Stimulated activated CD8-positive, alpha-beta memory T cell treated with anti-CD3 and anti-CD28 coated beads, Interleukin-15, amount 100 ng/mL, for 48 hours (primary cell): Measurements from ENCODE around the gene ZNF248.
"Not testable (repeated sequence)": the region's sequence is repeated elsewhere in the genome, so short reads cannot be mapped to it uniquely, and the experiment has no call there.

ENCODE experiments used
- DNase-seq, 2 donors: peaks; one replicate each; pipeline ENCODE4 v3.0.0-alpha.2; 2020; ENCODE audit warnings: low read depth in 2 of 2

Gene ZNF248

DNA sequence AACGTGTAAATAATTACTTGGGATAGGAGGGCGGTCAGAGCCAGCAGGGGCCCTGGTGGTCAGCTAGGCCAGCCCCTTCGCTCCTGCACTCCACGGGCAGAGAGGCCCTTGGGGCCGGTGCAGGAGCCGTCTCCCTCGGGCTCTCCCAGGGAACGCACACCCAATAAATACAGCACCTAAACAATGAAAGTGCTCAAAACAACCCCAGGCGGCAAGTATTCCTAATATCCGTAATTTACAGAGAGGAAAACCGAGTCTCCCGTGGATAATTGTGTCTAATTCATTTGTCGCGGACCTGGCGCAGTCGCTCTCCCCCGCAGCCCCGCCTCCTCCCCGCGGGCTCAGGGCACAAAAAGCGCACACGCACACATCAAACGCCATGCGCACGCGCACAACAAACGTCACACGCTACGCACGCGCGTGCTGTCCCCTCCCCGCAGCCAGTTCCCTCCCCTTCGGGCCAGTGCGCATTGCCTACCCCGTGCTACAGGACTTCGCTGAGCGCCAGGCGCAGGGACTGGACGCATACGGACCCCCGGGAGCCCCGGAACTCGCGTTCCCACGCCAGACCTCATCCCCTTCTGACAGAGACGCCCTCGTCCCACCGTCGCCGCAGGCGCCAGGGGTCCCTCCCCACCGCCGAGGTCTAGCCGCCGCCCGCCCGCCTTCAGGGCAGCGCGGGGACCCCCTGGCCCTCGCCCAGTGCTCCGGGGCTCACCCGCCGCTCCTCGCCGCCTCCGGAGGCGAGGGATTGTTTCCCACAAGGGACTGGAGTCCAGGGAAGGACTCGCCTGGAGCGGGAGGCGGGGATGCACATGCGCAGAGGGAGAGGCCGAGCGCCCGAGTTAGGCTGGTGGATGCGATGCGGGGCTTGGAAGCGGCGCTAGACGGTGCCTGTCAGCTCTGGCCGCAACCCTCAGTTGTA, at the start of gene ZNF248:
ZNF248 (minus strand) TSS at position 324 of the 925 bp plus-strand sequence. CDS start 1,300 bp downstream, outside the sequence.
- DNase-seq = peak; percentile 86 to 89

DNA sequence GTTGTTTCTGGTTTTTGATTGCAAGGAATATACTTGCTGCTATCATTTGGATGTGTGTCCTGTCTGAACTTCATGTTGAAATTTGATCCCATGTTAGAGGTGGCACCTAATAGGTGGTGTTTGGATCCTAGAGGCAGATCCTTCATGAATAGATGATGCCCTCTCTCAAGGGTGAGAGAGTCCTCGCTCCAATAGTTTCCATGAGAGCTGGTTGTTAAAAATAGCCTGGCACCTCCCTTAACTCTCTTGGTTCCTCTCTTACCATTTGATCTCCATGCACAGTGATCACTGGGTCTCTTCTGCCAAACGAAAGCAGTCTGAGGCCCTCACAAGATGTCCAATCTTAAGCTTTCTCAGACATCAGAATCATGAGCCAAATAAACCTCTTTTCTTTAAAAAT, 49.0 kb upstream of the ZNF248 start:
- DNase-seq = no peak

DNA sequence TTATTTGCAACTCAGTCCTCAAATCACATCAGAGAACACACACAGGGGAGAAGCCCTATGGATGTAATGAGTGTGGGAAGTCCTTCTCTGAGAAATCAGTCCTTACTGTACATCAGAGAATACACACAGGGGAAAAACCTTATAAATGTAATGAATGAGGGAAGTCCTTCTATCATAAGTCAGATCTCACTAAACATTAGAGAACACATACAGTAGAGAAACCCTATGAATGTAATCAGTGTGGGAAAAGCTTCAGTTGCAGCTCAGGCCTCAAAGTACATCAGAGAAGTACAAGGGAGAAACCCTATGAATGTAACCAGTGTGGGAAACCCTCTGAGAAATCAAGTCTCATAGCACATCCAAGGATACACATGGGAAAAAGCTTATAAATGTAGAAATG, 39.0 kb upstream of the ZNF248 start:
- no peak for DNase-seq

DNA sequence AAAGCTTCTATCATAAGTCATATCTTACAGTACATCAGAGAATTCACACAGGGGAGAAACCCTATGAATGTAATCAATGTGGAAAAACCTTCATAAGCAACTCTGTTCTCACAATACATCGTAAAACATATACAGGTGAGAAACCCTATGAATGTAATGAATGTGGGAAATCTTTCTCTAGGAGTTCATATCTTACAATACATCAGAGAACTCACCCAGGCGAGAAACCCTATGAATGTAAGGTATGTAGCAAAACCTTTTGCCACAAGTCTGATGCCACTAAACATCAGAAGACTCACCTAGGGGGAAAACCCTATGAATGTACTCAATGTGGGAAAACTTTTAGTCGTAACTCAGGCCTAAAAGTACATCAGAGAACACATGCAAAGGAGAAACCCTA, 38.3 kb upstream of the ZNF248 start:
- no peak for DNase-seq

DNA sequence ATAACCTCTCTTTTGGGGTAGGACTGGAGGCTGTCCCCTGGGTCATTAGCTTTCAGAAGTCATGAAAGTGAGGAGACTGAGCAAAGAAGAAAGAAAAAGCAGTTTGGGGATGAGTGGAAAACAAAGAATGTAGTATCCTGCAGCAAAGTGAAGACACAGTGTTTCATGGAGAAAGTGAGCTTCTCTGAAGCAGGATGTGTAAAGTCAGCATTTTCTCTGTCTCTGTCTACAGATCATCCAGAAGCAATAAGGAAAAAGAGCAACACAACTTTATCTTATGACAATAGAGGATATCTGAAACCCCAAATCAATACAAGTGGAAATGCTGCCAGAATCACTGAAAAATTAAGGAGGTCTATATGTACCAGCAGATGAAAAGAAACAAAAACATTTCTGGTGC, 28.4 kb upstream of the ZNF248 start:
- no peak for DNase-seq

DNA sequence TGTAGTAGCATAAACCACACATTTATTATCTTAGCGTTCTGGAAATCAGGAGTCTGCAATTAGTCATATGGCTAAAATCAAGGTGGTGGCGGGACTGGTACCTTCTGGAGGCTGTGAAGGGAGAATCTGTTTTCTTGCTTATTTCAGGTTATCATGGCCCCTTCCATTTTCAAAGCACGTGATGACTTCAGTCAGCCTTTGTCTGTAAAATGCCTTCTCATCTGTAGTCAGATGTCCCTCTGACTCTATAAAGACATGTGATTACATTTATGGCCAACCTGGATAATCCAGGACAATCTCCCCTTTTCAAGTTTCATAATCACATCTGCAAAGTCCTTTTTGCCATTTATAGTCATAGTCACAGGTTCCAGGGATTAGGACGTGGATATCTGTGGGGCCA, 15.5 kb upstream of the ZNF248 start:
- no peak for DNase-seq

- no peak for DNase-seq
Observed at GRCh38 chr10:37872283-37872682, 14.9 kb upstream of the ZNF248 start.

DNA sequence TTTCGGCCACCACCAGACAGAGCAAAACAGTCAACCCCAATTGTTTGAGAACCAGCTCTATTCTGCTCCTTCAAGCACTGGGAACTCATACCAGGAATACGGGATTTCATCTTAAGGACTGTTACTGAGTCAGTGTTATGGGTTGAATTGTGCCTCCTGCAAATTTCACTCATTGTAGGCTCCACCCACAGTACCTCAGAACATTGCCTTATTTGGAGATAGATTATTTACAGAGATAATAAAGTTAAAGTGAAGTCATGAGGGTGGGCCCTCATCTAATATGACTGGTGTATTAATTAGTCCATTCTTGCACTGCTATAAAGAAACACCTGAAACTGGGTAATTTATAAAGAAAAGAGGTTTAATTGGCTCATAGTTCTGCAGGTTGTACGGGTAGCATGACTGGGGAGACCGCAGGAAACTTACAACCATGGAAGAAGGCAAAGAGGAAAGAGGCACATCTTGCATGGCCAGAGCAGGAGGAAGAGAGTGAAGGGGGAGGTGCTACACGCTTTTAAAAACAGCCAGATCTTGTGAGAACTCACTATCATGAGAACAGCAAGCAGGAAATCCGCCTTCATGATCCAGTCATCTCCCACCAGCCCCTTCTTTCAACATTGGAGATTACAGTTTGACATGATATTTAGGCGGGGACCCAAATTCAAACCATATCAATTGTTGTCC, 14.3 kb upstream of the ZNF248 start:
- no peak for DNase-seq

DNA sequence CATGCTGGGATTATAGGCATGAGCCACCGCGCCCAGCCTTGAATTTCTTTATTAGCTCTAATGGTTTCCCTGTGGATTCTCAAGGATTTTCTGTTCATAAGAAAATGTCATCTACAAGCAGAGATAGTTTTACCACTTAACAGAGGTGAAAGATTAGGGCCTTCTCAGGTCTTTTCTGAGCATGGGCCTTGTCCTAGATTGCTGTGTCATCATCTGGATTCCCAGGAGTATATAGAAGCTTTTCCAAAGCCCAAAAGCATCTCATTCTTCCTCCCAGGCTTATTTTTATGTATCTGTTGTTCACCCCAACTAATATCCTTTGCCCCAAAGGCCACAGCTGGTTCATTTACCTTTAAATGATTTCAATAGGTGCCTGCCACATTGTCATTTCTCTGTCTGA, 13.7 kb upstream of the ZNF248 start:
- DNase-seq = no peak

GRCh38 chr10:37868796-37869195, 11.4 kb upstream of the ZNF248 start:
- DNase-seq = no peak

DNA sequence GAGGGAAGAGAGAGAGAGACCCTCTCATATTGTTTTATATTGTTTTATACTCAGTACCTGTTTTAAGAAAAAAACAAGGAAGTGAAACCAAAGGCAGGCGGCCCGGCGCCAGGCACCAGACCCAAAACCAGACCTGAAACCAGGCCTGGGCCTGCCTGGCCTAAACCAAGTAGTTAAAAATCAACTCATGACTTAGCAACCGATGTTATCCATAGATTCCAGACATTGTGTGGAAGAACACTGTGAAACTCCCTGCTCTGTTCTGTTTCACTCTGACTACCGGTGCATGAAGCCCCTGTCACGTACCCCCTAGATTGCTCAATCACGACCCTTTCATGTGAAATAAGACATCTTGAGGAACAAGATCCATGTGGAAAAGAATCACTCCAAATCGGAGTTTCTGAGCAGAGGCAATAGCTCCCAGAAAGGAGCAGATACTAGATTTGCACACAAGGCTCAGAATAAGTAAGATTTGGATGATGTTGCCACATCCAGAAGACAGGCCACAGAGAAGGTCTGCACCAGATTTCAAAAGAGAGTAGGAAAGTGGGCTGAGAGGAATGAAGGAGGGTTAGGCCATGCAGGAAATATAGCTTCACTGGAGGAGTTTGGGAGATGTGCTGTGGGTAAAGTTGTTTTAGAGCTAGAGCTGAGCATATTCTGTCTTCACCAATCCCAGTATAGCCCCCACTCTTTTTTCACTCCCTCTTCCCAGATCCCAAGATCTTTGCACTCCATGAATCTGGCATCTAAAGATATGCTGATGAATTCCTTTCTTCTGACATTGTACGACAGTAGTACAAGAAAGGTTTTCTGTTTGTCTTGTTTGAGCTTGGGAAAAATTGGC, 8.8 kb upstream of the ZNF248 start:
- DNase-seq = no peak

DNA sequence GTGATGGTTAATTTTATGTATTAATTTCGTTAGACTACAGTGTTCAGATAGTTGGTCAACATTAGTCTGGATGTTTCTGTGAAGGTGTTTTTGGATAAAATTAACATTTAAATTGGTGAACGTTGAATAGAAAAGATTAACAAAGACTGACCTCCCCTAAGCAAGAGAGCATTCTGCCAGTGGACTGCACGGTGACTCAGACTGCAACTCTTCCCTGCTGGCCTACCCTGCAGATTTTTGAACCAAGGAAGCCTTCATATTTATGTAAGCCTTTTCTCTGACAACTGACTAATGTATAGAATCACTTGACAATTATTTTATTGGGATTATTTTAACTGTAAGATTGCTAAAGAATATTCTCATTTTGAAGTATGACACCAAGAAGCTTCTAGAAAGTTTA, 7.9 kb upstream of the ZNF248 start:
- no peak for DNase-seq

DNA sequence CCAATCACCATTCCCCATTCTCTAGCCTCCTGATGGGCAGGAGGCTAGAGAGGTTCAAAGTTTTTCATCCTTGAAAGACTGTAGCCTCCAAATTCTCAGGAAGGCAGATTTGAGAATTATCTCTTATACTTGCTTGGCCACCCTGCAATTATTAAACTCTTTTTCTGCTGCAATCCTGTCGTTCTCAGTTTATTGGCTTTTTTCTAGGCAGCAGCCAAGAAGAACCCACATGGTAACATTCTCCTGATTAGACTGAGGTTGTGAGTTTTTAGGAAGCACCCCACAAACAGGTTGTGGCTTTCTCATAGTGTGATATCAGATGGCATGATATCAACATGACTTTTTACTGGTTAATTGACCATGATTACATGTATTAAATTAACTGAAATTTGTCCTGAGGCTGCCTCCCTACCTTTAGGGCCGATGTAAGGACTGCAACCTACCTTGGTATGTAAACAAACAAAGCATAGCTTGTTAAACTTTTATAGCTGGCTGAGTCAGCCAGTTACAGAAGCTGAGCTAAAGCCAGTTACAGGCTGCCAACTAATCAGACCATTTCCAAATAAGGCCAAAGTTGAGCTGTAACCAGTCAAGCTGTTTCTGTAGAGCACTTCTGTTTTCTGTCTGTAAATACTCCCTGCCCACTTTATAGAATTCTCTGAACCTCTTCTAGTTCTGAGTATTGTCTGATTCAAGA, 3.2 kb upstream of the ZNF248 start:
- DNase-seq = no peak

GRCh38 chr10:37859270-37859669, 1.9 kb upstream of the ZNF248 start:
- not testable (repeated sequence) for DNase-seq

- DNase-seq = peak in 1 of 2 donors; percentile 0
Observed at GRCh38 chr10:37856881-37857286, 526 bp downstream of the ZNF248 start.

- DNase-seq = no peak
Observed at GRCh38 chr10:37855636-37856035, 1.8 kb downstream of the ZNF248 start.

DNA sequence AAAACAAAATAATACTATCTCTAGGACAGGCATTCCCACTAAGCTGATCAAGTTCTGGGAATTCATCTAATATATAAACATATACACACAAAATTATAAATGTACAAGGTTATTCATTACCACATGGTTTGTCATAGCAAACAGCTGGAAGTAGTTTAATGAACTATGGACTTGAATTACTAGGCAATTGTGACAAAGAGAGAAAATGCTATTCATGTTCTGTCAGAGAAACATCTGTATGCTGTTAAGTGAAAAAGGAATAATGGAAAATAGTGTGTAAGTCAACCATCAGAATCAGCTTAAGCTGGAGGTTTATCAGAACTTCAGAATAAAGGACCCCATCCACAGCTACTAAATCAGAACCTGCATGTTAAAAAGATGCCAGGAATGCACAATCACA, 2.8 kb downstream of the ZNF248 start:
- DNase-seq = no peak

- no peak for DNase-seq
Observed at GRCh38 chr10:37844644-37845043, 12.8 kb downstream of the ZNF248 start.

- no peak for DNase-seq
Observed at GRCh38 chr10:37839243-37839642, 18.2 kb downstream of the ZNF248 start.

- no peak for DNase-seq
Observed at GRCh38 chr10:37831495-37832333, 25.7 kb downstream of the ZNF248 start.

- no peak for DNase-seq
Observed at GRCh38 chr10:37826806-37827205, 30.6 kb downstream of the ZNF248 start.
